GM18498 (cell line): ENCODE data around the gene CNGA3.

Experiments
- ATAC-seq: cut with Tn5 transposase; IDR thresholded peaks from one replicate; pipeline ENCODE4 v1.9.1; 2021; ENCODE audit warnings: mild to moderate bottlenecking, moderate library complexity; ENCODE audit not compliant: unreplicated experiment

CNGA3 gene

GRCh38 chr2:98376301-98376910 lies 30.1 kb downstream of the CNGA3 start:
- ATAC-seq, result no peak

GRCh38 chr2:98376996-98377395 lies 30.7 kb downstream of the CNGA3 start:
- ATAC-seq, result no peak

GRCh38 chr2:98377544-98377943 lies 31.3 kb downstream of the CNGA3 start:
- ATAC-seq, result no peak

- ATAC-seq, result no peak
These were observed 31.9 kb downstream of the CNGA3 start for GRCh38 chr2:98378196-98378595.

- no peak for ATAC-seq
These were observed 32.6 kb downstream of the CNGA3 start for GRCh38 chr2:98378901-98379300.

GRCh38 chr2:98379311-98380202 lies 33.3 kb downstream of the CNGA3 start:
- ATAC-seq, result no peak

- ATAC-seq, result no peak
These were observed 33.9 kb downstream of the CNGA3 start for GRCh38 chr2:98380203-98380535.

- ATAC-seq, result no peak
These were observed 35.2 kb downstream of the CNGA3 start for GRCh38 chr2:98381494-98381893.

GRCh38 chr2:98382086-98382485 lies 35.8 kb downstream of the CNGA3 start:
- ATAC-seq, result no peak

GRCh38 chr2:98382739-98383138 lies 36.5 kb downstream of the CNGA3 start:
- ATAC-seq, result no peak

- ATAC-seq, result no peak
These were observed 36.9 kb downstream of the CNGA3 start for GRCh38 chr2:98383166-98383565.

GRCh38 chr2:98385050-98385699 lies 38.9 kb downstream of the CNGA3 start:
- ATAC-seq, result peak; percentile 69

- ATAC-seq, result no peak
These were observed 41.2 kb downstream of the CNGA3 start for GRCh38 chr2:98387478-98387877.

GRCh38 chr2:98388081-98388480 lies 41.8 kb downstream of the CNGA3 start:
- no peak for ATAC-seq

GRCh38 chr2:98388601-98389250 lies 42.5 kb downstream of the CNGA3 start:
- no peak for ATAC-seq

- no peak for ATAC-seq
These were observed 43.0 kb downstream of the CNGA3 start for GRCh38 chr2:98389251-98389605.

GRCh38 chr2:98390571-98391476 lies 44.6 kb downstream of the CNGA3 start:
- ATAC-seq, result no peak

GRCh38 chr2:98391581-98392270 lies 45.5 kb downstream of the CNGA3 start:
- no peak for ATAC-seq

- no peak for ATAC-seq
These were observed 47.1 kb downstream of the CNGA3 start for GRCh38 chr2:98393354-98393753.

GRCh38 chr2:98394595-98395153 lies 48.4 kb downstream of the CNGA3 start:
- ATAC-seq, result no peak
